Eye (tissue), 1 donor: ENCODE results near the gene TNC.

Experiments used
- DNase-seq: peaks from one replicate; pipeline ENCODE4 v3.0.0-alpha.2; 2015

The TNC gene

DNA sequence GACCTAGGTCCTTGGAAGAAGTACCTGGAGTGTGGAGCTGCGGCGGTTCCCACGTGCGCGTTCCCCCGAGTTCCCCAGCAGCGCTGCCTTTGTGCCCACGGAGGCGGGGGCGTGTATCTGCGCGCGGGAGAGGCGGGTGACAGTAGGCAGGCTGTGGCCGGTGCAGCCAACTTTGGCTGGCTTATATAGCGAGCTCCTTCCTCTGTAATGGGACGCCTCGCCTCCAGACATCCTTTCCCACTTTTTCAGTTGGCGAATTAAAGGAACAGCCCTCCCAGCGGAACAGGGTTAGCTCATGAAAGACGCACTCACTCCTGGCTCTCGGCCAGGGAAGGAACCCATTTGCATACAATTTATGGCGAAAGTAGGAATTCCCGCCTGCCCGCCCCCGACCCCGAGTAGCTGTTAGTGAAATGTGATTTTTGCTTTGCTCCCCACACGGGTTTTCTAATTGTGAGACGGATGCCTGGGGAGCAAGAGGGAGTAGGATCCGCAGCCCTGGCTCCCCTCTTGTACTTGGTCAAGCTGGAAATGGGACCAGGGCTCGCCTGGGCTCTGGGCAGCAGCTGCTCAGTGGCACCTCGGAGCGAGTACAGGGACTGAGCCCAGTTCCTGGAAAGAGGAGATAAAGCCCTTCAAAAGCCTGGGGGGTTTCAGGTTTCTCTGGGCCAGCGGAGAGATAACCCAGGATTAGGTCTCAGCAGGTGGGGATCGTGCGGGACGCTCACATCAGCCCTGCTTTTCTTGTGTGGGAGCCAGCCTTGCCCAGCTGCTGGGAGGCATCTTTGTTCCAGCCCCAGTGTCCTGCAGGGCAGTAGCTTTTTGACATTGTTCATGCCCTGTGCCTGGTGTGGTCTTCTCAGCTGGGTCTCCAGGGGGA lies at the start of gene TNC:
TSS of gene TNC (minus strand) at position 159 of the 880 bp plus-strand sequence. CDS start 27,139 bp downstream, outside the sequence.
- DNase-seq: peak; percentile 89

DNA sequence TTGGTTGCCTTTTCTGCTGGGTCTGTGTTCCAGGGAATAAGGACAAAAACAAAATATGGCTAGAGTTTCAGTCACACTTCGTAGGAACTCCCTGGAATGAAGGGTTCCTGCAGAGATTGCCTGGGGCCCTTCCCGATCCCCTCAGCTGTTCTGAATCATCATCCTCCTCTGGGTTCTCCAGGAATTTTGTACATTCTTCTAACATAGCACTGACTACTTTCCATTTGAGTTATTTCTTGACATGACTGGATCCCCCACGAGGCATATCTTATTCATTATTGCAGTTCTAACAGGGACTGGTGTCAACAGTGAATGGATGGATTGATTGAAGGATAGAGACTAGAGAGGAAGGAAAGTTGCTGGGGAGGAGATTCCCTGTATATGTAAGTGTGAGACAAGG lies 49.2 kb upstream of the TNC start:
- peak; percentile 48 for DNase-seq

DNA sequence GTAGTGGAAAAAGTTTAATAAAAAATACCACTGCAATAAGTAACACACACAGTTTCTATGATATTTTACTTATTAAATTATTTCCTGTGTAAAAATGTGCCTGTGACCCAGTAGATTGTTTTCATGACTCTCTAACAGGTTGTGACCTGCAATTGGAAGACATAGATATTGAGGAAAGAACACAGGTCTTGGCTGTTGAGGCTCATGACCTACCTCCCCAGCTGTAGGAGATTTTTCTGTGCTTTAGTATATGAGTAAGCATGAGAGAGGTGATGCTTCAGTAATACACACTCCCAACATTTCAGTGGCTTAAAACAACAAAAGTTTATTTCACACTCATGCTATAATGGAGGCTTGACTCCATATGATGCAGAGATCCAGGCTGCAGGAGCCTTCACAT lies 47.3 kb upstream of the TNC start:
- no peak for DNase-seq

DNA sequence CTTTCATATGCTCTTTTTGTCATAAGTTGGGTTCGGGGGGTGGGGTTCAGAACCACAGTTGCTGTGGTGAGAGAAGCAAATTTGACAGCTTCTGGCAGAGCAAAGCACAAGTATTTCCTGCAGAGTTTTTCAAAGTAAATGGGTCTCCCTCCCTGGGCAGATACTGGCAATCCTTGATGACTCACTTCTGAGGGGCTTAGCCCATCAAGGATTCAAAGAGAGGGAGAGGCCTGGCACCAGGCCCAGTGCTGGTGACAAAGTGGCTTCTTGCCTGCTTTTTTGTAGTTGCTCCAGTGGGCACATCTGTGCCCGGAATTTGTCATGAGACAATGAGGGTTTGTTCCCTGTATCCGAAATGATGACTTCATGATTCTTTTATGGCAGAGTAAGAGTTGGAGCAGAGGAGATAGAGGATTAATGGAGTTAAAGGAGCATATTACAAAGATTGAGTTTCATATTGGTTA lies 46.6 kb upstream of the TNC start:
- DNase-seq: peak; percentile 56

DNA sequence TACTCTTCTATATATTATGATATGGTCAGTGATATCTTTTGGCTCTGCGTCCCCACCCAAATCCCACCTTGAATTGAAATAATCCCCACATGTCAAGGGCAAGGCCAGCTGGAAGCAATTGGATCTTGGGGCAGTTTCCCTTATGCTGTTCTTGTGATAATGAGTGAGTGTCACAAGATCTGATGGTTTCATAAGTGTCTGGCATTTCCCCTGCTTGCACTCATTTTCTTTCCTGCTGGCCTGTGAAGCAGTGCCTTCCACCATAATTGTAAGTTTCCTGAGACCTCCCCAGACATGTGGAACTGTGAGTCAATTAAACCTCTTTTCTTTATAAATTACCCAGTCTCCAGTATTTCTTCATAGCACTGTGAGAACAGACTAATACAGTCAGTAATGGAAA lies 45.0 kb upstream of the TNC start:
- no peak for DNase-seq

DNA sequence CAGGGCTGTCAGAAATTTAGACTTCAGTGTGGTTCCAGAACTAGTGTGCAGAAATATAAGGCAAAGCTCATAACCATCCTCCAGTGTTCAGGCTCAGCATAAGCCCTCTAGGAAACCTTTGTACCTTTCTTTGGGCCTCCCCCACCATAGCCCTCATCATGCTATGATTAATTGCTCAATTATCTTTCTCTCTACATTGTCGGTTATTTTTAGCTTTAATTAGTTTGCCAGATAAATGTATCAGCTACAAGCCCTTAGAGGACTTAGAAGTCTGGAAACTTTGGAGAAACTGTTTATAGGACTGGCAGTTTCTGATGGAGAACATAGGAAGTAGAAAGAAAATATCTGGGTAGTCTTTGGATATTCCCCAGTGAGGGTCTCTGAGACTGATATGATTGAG lies 43.5 kb upstream of the TNC start:
- DNase-seq: no peak

DNA sequence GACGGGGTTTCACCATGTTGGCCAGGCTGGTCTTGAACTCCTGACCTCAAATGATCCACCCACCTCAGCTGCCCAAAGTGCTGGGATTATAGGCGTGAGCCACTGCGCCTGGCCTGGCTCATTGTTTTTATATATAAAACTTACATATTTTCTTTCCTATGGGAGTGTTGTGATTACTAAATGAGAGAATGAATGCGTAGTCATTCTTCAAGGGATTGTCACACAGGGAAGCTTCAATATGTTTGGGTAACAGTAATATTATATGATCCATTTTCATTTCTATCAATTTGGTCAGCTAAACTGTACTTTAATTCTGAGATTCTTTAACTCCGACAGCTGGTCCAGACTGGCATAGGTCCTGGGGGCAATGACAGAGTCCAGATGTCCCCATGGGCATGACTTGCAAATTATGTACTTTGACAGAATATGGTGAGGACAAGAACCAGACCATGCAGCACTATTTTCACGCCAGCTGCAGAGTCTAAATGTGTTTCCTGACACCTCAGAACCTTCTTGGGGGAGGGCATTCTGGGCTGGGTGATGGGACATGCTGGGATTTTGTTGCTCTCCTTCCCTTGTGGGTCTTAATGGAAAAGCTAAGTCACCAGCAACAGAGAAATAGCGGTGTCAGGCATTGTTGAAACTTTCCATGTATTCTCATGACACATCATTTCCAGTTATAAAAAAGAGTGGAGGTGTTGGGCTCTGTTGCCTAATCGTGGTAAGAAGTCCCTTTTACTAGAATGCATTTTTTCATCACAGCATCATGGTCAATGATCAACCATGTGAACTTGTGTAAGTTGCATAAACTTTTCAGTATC lies 40.9 kb upstream of the TNC start:
- DNase-seq: no peak

DNA sequence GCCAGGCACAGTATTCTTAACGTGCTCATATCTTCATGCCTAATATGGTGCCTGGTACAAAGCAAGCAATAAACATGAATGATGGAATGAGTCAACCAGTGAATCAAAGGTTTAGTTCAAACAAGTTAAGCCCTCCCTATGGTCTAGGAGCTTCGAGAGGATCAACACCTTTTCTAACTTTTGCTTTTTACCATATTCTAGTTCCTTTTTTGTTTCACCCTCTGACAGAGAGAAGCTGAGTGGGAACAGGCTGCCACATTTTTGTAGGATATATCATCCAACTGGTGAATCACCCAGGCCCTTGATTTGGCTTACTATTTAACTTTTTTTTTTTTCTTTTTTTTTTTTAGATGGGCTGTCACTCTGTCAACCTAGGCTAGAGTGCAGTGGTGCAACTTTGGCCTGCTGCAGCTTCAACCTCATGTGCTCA lies 39.3 kb upstream of the TNC start:
- no peak for DNase-seq

DNA sequence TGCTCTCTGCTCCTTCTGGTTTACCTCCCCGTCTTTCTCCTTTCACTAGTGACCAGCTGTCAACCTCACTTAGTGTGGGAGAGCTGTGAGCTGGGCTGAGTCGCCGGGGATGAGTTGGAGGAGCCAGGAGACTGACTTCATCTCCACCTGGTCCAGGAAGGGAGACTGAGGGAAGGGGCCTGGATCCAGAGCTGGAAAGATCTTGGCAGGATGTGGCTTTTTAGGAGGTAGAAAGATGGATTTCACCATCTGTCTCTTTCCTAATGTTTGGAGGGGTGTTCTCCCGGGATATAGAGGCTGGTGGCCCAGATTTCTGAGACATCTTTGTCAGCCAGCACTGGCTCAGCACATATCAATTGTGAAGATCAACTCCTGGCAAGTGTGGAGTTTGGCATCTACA lies 37.1 kb upstream of the TNC start:
- no peak for DNase-seq

DNA sequence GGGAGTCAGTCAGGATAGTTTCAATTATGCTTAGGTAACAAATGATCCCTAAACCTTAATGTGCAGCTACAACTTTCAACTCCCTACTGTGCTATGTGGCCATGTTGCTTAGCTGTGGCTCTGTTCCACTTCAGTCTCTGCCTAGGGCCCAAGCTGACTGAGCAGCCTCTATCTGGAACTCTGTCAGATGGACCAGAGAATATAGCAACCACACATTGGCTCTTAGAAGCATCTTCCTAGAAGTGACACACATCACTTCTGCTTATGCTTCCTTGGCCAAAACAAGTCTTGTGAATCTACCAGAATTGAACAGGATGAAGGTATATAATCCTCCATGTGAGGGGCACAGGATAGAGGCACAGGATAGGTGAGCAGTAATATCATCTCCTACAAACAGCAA lies 36.7 kb upstream of the TNC start:
- DNase-seq: no peak

DNA sequence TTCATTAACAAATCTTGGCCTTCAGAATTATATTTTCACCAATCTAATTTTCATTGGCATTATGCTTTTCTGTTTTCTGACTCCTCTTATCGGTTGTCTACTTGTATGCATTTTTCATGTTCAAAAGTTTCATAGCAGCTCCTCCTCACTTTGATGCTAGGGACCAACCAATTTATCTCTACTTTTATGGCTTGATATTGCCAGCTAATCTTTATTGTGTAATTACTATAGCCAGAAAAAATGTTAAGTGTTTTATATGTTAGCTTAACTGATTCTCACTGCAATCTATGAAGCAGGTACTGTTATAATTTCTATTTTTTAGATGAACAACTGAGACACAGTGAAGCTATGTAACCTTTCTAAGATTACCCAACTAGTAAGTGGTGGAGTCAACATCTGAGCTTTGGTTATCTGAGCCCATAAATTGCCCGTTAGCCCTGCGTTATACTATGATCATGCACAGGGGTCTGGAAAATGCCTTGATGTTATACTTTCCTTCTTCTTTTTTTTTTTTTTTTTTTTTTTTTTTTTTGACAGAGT lies 34.4 kb upstream of the TNC start:
- DNase-seq: no peak

DNA sequence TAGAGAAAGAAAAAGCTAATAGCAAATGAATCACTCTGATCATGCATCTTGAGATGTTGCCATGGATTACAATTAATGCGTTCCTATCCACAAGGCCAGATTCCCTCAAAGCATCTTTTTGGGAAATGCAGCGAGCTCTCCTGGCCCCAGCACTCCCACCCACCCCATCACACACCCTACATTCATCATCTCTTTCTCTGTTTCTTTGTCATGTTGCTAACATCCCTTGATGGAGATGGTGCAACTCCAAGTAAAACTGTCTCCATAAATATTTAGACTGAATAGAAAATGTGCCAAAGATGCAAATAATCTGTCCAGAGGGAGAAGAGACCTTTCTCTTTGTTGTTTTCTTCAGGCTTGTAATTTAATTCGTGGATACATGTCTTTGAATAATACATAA lies 30.8 kb upstream of the TNC start:
- DNase-seq: no peak

DNA sequence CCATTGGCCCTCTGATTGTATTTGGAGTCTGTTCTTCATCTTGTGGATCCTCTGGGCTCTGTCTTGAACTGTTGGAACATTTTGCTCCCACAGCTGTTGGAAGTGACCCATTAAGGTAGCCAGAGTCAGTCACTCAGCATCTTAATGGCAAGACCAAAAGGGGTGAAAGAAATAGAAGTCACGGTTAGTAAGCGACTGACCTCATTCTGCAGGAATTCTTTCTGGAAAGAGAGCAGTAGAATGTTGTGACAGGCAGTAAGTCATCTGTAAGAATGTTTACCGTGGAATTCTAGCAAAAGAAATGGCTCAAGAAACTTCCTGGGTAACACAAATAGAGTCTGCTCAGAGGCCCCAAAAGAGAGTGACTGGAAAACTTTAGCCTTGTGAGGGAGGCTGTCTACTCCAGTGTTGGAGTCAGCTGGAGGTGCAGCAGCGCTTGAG lies 28.6 kb upstream of the TNC start:
- DNase-seq: peak; percentile 40

DNA sequence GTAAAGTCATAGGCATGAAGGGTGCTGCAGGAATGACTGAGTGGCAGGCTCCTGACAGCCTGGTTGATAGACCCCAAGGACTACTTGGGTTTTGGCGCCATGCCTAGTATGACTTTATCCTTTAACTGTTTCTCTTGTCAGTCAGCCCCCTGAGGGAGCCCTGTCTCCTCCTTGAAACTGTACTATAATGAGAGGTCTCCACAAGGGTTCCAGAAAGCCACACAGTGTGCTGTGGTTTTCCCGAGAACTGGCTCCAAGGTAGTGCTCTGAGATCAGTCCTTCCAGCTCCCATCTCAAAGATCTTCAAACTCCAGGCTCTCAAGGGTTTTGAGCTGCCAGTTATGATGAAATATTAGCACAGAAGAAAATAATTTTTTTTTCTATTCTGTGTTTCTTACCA lies 26.7 kb upstream of the TNC start:
- DNase-seq: no peak

DNA sequence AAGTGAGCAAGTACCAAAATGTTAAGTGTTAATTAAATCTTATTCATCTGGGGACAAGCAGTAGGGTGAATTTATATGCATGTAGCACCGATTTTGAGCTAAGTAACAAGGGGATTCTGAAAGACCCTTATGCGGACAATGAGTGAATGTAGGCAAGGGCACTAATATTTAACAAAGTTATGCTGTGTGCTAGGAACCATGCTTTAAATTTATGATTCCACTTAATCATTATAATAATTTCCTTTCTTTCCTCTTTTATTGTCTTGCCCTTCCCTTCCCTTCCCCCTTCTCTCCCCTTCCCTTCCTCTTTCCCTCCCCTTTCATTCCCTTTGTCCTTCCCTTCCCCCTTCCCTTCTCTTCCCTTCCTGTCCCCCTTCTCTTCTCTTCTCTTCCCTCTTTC lies 25.7 kb upstream of the TNC start:
- no peak for DNase-seq

DNA sequence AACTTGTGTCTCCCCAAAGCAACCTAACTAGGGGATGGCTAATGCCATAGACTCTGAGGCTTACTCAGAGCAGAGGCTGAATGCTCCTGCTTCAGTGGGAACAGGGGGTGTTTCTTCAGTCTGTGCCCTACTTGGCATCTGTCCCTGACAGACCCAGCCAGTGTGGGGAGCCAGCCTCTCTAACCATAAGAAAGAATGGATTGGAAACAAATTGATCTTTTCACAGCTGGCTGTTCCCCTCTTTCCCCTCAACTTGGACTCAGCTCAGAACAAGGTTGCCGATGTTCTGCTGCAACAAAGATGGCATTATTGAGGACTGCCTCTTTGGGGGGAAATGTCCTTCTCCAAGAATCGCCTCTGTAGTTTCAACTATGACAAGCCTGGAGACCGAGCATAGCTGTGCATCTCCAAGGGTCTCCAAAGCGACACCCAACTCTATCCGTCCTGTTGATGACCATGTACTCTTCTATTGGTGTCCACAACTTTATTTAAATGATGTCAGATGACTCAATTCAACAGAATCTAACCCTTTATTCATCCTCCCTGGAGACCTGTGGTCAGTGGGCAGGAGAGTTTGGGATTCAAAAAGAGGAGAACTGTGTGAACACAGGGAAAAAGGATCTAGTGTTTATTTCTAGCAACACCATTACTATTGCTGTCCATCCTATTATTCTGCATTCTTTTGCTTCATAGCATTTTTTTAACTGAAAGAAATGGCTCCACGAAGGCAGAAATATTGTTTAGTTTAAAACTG lies 24.7 kb upstream of the TNC start:
- no peak for DNase-seq

DNA sequence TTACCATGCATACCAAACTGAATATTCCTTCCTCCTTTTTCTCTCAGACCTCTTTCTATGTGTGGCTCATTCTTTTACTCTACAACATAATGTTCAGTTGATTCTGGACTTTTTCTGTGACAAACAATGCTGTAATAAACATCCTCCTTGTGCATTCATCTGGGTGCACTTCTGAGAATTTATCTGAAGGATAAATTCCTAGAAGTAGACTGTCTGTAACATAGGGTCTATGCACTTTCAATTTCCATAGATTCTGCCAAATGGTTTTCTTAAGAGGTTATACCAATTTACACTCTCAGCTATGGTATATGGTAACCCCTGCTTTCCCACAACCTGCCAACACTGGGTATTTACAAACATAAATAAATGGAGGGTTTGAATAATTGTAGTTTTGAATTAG lies 24.1 kb upstream of the TNC start:
- DNase-seq: no peak

DNA sequence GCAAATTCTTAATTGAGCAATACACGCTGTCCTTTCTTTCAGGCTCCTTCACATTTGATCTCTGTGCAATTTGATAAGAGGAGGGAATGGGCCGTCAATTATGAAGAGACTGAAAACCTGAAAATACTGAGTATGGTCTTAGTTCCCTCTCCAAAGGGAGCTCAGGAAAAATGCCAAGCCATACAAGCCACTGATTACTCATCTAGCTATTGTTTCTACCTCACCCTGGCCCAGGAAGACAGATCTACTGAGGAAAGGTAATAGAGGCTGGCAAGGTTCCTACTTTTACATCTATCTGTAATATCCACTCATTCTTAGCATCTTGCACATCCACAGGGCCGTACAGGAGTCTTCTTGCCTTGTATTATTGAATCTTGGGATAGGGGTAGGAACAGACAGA lies 23.7 kb upstream of the TNC start:
- DNase-seq: no peak

DNA sequence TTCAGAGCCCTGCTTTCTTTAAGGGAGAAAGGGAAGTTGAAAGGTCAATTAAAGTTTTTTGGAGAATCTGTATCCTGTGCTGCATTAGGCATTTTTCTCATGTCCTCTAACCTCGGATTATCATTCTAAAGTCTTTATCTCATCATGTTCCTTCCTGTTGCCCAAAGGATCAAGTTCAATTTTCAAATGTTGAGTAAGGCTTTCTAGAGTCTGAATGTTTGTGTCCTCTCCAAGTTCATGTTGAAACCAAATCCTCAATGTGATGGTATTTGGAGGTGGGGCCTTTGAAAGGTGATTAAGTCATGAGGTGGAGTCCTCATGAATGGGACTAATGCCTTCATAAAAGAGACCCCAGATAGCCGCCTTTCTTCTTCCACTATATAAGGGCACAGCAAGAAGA lies 20.2 kb upstream of the TNC start:
- no peak for DNase-seq

DNA sequence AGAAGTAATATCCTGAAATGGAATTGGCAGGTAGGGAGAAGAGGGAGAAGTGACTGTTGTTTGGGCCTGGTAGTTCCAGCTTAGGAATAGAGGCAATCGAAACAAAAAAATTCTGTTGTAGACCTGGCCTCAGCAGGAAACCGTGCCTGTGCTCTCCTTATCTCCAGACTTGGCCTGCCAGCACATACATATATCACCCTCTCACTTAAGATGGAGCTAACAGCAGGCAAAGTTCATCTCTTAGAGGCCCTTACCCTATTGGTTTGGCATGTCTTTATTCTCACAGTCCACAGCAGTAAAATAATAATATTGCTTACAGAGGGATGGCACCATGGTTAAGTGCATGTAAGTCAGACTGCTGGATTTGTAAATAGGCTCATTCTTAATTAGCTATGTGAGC lies 19.6 kb upstream of the TNC start:
- DNase-seq: no peak

DNA sequence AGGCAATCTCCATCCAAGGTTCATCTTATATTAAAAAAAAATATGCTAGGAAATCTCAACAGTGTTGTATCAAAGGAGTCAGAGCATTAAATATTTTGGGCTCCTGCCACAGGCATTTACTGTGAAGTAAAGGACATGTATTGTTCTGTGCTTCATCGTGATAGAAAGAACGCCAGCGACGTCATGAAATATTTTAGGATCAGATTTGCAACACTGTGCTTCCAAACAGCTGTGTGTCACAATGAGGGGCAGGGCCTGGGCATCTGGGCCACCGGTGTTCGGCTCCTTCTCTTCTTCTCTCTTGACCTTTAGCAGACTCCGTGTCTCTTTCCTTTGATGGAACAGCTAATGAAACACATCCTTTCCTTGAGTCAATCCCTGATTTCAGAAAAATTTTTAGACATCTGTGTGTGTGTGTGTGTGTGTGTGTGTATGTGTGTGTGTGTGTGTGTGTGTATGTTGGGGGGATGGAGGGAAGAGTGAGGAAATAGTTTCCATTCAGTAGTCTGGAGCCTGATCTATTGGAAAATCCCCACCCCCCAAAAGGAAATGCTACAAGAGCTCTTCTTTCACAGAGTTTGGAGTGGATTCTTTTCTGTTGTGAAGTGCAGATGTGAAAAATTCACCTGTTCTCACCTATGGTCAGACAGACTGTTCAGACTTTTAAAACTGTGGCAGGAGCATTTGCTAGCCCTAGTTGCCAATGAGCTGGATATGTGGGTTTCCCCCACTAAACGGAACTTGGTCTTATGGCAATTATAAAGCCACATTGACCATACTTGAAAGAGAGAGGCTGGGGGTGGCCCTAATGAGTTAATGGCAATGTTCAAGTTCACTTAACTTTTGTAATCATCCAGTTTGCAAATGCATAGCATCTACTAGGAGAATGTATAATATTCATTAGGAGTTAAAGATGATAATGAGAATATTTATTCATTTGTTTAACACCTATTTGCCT lies 18.1 kb upstream of the TNC start:
- DNase-seq: peak; percentile 48

DNA sequence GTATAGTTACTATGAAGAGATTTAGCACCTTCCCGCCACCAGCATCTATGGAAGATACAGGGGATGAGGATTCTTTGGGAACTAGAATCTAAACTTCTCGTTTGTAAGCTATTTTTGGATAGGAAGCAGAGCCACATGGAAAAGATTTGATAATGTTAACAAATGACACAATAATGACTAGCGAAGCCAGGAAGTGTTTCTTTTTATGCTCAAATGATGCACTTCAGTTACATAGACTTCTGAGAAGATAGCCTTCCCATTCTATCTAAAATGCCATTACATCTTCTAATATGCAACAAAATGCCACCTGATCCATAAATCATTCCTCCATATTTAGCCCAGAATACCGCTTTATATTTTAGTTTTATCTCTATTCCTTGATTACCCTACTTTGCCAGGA lies 17.0 kb upstream of the TNC start:
- peak; percentile 44 for DNase-seq
